ENCODE measurements around the gene CAMK1. TPM values are rescaled to one million over a fixed set of nuclear protein-coding genes. Genes with fewer than 3 reads are reported as not detected.

CAMK1 gene
- total RNA-seq, 1 donor from 2014 or later = 7.1 TPM

GRCh38 chr3:9721015-9721699 is 48.6 kb downstream of the CAMK1 start:
- Histone ChIP-seq H3K79me2 (ENCODE audit: insufficient read depth, low read length) (no peaks in the 10 kb centered on the region), H3K9ac (ENCODE audit: low read length) (no peak overlapping the region), H3K4me3 (ENCODE audit: insufficient read depth, low read depth, low read length) (no peak overlapping the region), H3K27me3 (ENCODE audit: insufficient read depth, low read length) (no peaks in the 10 kb centered on the region), H3K9me3 (ENCODE audit: insufficient read depth, low read depth, low read length) (no peaks in the 10 kb centered on the region), H2AFZ (ENCODE audit: low read depth, low read length) (no peak overlapping the region), H4K20me1 (ENCODE audit: insufficient read depth, low read length) (no peaks in the 10 kb centered on the region), H3K4me2 (ENCODE audit: low read length) (no peak overlapping the region), H3K36me3 (ENCODE audit: insufficient read depth, low read length) (no peaks in the 10 kb centered on the region), H3K4me1 (ENCODE audit: insufficient read depth, low read length) (peaks cover under 1% of the 10 kb centered on the region), H3K27ac (ENCODE audit: low read depth, low read length) (no peak overlapping the region)
- Mint-ChIP-seq H3K4me1 (ENCODE audit: low read depth, unreplicated experiment) (peaks cover 3% of the 10 kb centered on the region), H3K27me3 (ENCODE audit: low read depth, unreplicated experiment) (peaks cover 11% of the 10 kb centered on the region), H3K9me3 (ENCODE audit: unreplicated experiment) (peaks cover 2% of the 10 kb centered on the region), H3K4me3 (ENCODE audit: unreplicated experiment) (no peak overlapping the region), H3K27ac (ENCODE audit: unreplicated experiment) (no peak overlapping the region), H3K36me3 (ENCODE audit: low read depth, unreplicated experiment) (no peaks in the 10 kb centered on the region)
- DNase-seq (ENCODE audit: low read depth) (no peak), FAIRE-seq (no peak)
- TF ChIP-seq EZH2 (IDR thresholded peaks at IDR 0.05; ENCODE audit: insufficient read depth, low read length) (no peak), CTCF (IDR thresholded peaks at IDR 0.05; ENCODE audit: insufficient read depth, low read depth, low read length) (no peak)

- Histone ChIP-seq H3K36me3 (ENCODE audit: insufficient read depth, low read length) (no peaks in the 10 kb centered on the region), H4K20me1 (ENCODE audit: insufficient read depth, low read length) (no peaks in the 10 kb centered on the region), H3K4me1 (ENCODE audit: insufficient read depth, low read length) (peaks cover 3% of the 10 kb centered on the region), H3K9me3 (ENCODE audit: insufficient read depth, low read depth, low read length) (no peaks in the 10 kb centered on the region), H3K4me2 (ENCODE audit: low read length) (no peak overlapping the region), H3K79me2 (ENCODE audit: insufficient read depth, low read length) (no peaks in the 10 kb centered on the region), H3K4me3 (ENCODE audit: insufficient read depth, low read depth, low read length) (no peak overlapping the region), H3K27me3 (ENCODE audit: insufficient read depth, low read length) (no peaks in the 10 kb centered on the region), H2AFZ (ENCODE audit: low read depth, low read length) (no peak overlapping the region), H3K9ac (ENCODE audit: low read length) (no peak overlapping the region), H3K27ac (ENCODE audit: low read depth, low read length) (no peak overlapping the region)
- no peak for FAIRE-seq
- Mint-ChIP-seq H3K27me3 (ENCODE audit: low read depth, unreplicated experiment) (peaks cover 16% of the 10 kb centered on the region), H3K9me3 (ENCODE audit: unreplicated experiment) (peaks cover 2% of the 10 kb centered on the region), H3K27ac (ENCODE audit: unreplicated experiment) (no peak overlapping the region), H3K36me3 (ENCODE audit: low read depth, unreplicated experiment) (no peaks in the 10 kb centered on the region), H3K4me3 (ENCODE audit: unreplicated experiment) (no peak overlapping the region), H3K4me1 (ENCODE audit: low read depth, unreplicated experiment) (peaks cover 3% of the 10 kb centered on the region)
- TF ChIP-seq EZH2 (IDR thresholded peaks at IDR 0.05; ENCODE audit: insufficient read depth, low read length) (no peak), CTCF (IDR thresholded peaks at IDR 0.05; ENCODE audit: insufficient read depth, low read depth, low read length) (no peak)
- no peak for DNase-seq (ENCODE audit: low read depth)
These were observed 51.6 kb downstream of the CAMK1 start for GRCh38 chr3:9718118-9718517.

- no peak overlapping the region for H3K4me3 Mint-ChIP-seq (ENCODE audit: unreplicated experiment)
- peaks cover 2% of the 10 kb centered on the region for H3K9me3 Mint-ChIP-seq (ENCODE audit: unreplicated experiment)
- peaks cover 3% of the 10 kb centered on the region for H3K4me1 ChIP-seq (ENCODE audit: insufficient read depth, low read length)
- peaks cover 18% of the 10 kb centered on the region for H3K27me3 Mint-ChIP-seq (ENCODE audit: low read depth, unreplicated experiment)
- no peaks in the 10 kb centered on the region for H3K79me2 ChIP-seq (ENCODE audit: insufficient read depth, low read length)
- no peaks in the 10 kb centered on the region for H3K36me3 ChIP-seq (ENCODE audit: insufficient read depth, low read length)
- no peak for FAIRE-seq
- no peak overlapping the region for H3K9ac ChIP-seq (ENCODE audit: low read length)
- no peaks in the 10 kb centered on the region for H3K27me3 ChIP-seq (ENCODE audit: insufficient read depth, low read length)
- peaks cover 3% of the 10 kb centered on the region for H3K4me1 Mint-ChIP-seq (ENCODE audit: low read depth, unreplicated experiment)
- no peaks in the 10 kb centered on the region for H4K20me1 ChIP-seq (ENCODE audit: insufficient read depth, low read length)
- H3K9me3 ChIP-seq (ENCODE audit: insufficient read depth, low read depth, low read length) = no peaks in the 10 kb centered on the region
- no peak overlapping the region for H3K27ac ChIP-seq (ENCODE audit: low read depth, low read length)
- no peak overlapping the region for H3K27ac Mint-ChIP-seq (ENCODE audit: unreplicated experiment)
- H3K36me3 Mint-ChIP-seq (ENCODE audit: low read depth, unreplicated experiment) = no peaks in the 10 kb centered on the region
- no peak for DNase-seq (ENCODE audit: low read depth)
- TF ChIP-seq EZH2 (IDR thresholded peaks at IDR 0.05; ENCODE audit: insufficient read depth, low read length) (no peak), CTCF (IDR thresholded peaks at IDR 0.05; ENCODE audit: insufficient read depth, low read depth, low read length) (no peak)
- no peak overlapping the region for H2AFZ ChIP-seq (ENCODE audit: low read depth, low read length)
- H3K4me3 ChIP-seq (ENCODE audit: insufficient read depth, low read depth, low read length) = no peak overlapping the region
- no peak overlapping the region for H3K4me2 ChIP-seq (ENCODE audit: low read length)
These were observed 52.2 kb downstream of the CAMK1 start for GRCh38 chr3:9717563-9717962.

All from astrocyte (in vitro differentiated cells and primary cell).